ENCODE results near the gene RAB8A. TPM values are rescaled to one million over a fixed set of nuclear protein-coding genes. Genes with fewer than 3 reads are reported as not detected.
A peak's percentile ranks its signal among the peaks of the same experiment; 100 is the strongest.

RAB8A gene
- total RNA-seq, 2 donors from 2014 or later, result 67.7 to 86.0 TPM

- Histone ChIP-seq H3K27ac (ENCODE audit: low read depth, low read length) (no peak overlapping the region), H3K4me3 (ENCODE audit: low read length) (no peak overlapping the region), H3K9ac (ENCODE audit: extremely low read depth, low read length, poor library complexity, severe bottlenecking) (no peak overlapping the region), H3K9me3 (ENCODE audit: control insufficient read depth, low read length) (no peaks in the 10 kb centered on the region), H3K27me3 (ENCODE audit: control insufficient read depth, insufficient read depth, low read length, poor library complexity, severe bottlenecking) (no peaks in the 10 kb centered on the region), H3K36me3 (ENCODE audit: control insufficient read depth, insufficient read depth, low read length) (no peaks in the 10 kb centered on the region), H3K4me1 (ENCODE audit: control insufficient read depth, insufficient read depth, low read length) (no peaks in the 10 kb centered on the region)
- TF ChIP-seq CTCF (conservative IDR thresholded peaks at IDR 0.05), result no peak
- Mint-ChIP-seq H3K27ac (no peak overlapping the region), H3K9me3 (no peaks in the 10 kb centered on the region), H3K36me3 (ENCODE audit: low read depth) (no peaks in the 10 kb centered on the region), H3K4me1 (no peaks in the 10 kb centered on the region), H3K27me3 (ENCODE audit: insufficient read depth) (no peaks in the 10 kb centered on the region), H3K4me3 (no peak overlapping the region)
- no peak for DNase-seq
- 90 to 97% methylated on average over 4 to 10 of the region's 10 CpGs for WGBS, 2 experiments (ENCODE audit: insufficient coverage in 1 of 2, insufficient read length in 1 of 2)
Measured at GRCh38 chr19:16068696-16069259, 42.9 kb upstream of the RAB8A start.

GRCh38 chr19:16069813-16070365 lies 41.8 kb upstream of the RAB8A start:
- Mint-ChIP-seq H3K9me3 (no peaks in the 10 kb centered on the region), H3K27ac (no peak overlapping the region), H3K4me3 (no peak overlapping the region), H3K27me3 (ENCODE audit: insufficient read depth) (no peaks in the 10 kb centered on the region), H3K36me3 (ENCODE audit: low read depth) (no peaks in the 10 kb centered on the region), H3K4me1 (peaks cover 2% of the 10 kb centered on the region)
- H3K27ac ChIP-seq (ENCODE audit: low read depth, low read length), result no peak overlapping the region
- H3K36me3 ChIP-seq (ENCODE audit: control insufficient read depth, insufficient read depth, low read length), result no peaks in the 10 kb centered on the region
- H3K9ac ChIP-seq (ENCODE audit: extremely low read depth, low read length, poor library complexity, severe bottlenecking), result no peak overlapping the region
- no peak for DNase-seq
- no peak for TF ChIP-seq CTCF (conservative IDR thresholded peaks at IDR 0.05)
- no peaks in the 10 kb centered on the region for H3K9me3 ChIP-seq (ENCODE audit: control insufficient read depth, low read length)
- no peaks in the 10 kb centered on the region for H3K4me1 ChIP-seq (ENCODE audit: control insufficient read depth, insufficient read depth, low read length)
- WGBS, 2 experiments (ENCODE audit: insufficient coverage in 1 of 2, insufficient read length in 1 of 2), result 91 to 100% methylated on average over 3 to 10 of the region's 10 CpGs
- no peaks in the 10 kb centered on the region for H3K27me3 ChIP-seq (ENCODE audit: control insufficient read depth, insufficient read depth, low read length, poor library complexity, severe bottlenecking)
- H3K4me3 ChIP-seq (ENCODE audit: low read length), result no peak overlapping the region

- DNase-seq, result peak; percentile 37
- no peak overlapping the region for H3K9ac ChIP-seq (ENCODE audit: extremely low read depth, low read length, poor library complexity, severe bottlenecking)
- WGBS, 2 experiments (ENCODE audit: insufficient coverage in 1 of 2, insufficient read length in 1 of 2), result 91 to 93% methylated on average over 13 to 16 of the region's 16 CpGs
Measured at GRCh38 chr19:16070366-16070990, 41.2 kb upstream of the RAB8A start.

More at GRCh38 chr19:16070366-16070990, 41.2 kb upstream of the RAB8A start:
- H3K9me3 ChIP-seq (ENCODE audit: control insufficient read depth, low read length), result no peaks in the 10 kb centered on the region
- no peak for TF ChIP-seq CTCF (conservative IDR thresholded peaks at IDR 0.05)
- H3K4me1 ChIP-seq (ENCODE audit: control insufficient read depth, insufficient read depth, low read length), result no peaks in the 10 kb centered on the region
- Mint-ChIP-seq H3K9me3 (no peaks in the 10 kb centered on the region), H3K4me3 (no peak overlapping the region), H3K36me3 (ENCODE audit: low read depth) (no peaks in the 10 kb centered on the region), H3K27me3 (ENCODE audit: insufficient read depth) (no peaks in the 10 kb centered on the region), H3K4me1 (peaks cover 5% of the 10 kb centered on the region), H3K27ac (no peak overlapping the region)
- H3K27me3 ChIP-seq (ENCODE audit: control insufficient read depth, insufficient read depth, low read length, poor library complexity, severe bottlenecking), result no peaks in the 10 kb centered on the region
- no peak overlapping the region for H3K4me3 ChIP-seq (ENCODE audit: low read length)
- H3K27ac ChIP-seq (ENCODE audit: low read depth, low read length), result no peak overlapping the region
- no peaks in the 10 kb centered on the region for H3K36me3 ChIP-seq (ENCODE audit: control insufficient read depth, insufficient read depth, low read length)
